WTC11 (cell line): Measurements from ENCODE around the gene INPP5E. TPM values are rescaled to one million over a fixed set of nuclear protein-coding genes. Genes with fewer than 3 reads are reported as not detected.

Experiments
- ATAC-seq: fragments of 200-7000 bp; cut with Tn5 transposase; 2 replicates; pipeline ENCODE4 v1.10.0; 2021; ENCODE audit warnings: mild to moderate bottlenecking, moderate library complexity
- CTCF ChIA-PET: fragments of 300-600 bp; sonication (Branson Sonifier 250); formaldehyde crosslinking; loops from one replicate; lab custom pipeline; 2021; ENCODE audit warnings: antibody characterized with exemption; lab: Charles Lee
- POLR2A ChIA-PET: fragments of 350-600 bp; sonication (Branson Sonifier 250); formaldehyde crosslinking; loops from one replicate; lab custom pipeline; 2021; ENCODE audit warnings: antibody characterized with exemption; lab: Charles Lee
- DNase-seq: peaks from one replicate; pipeline ENCODE4 v3.0.0; 2021; ENCODE audit warnings: low spot score
- H3K27ac Mint-ChIP-seq: 2 replicates; pipeline ENCODE4 v1.8.0; 2021; ENCODE audit warnings: mixed read lengths
- H3K27me3 Mint-ChIP-seq: 2 replicates; pipeline ENCODE4 v1.8.0; 2021; ENCODE audit warnings: low read depth, mild to moderate bottlenecking, moderate library complexity, mixed read lengths
- H3K36me3 Mint-ChIP-seq: 2 replicates; pipeline ENCODE4 v1.8.0; 2021; ENCODE audit warnings: mixed read lengths
- H3K4me1 Mint-ChIP-seq: 2 replicates; pipeline ENCODE4 v1.8.0; 2022; ENCODE audit warnings: mixed read lengths
- H3K4me3 Mint-ChIP-seq: 2 replicates; pipeline ENCODE4 v1.8.0; 2021; ENCODE audit warnings: mild to moderate bottlenecking, moderate library complexity, mixed read lengths
- H3K9me3 Mint-ChIP-seq: 2 replicates; pipeline ENCODE4 v1.8.0; 2021; ENCODE audit warnings: mixed read lengths
- ATF1 ChIP-seq: sonication (generic); formaldehyde crosslinking; IDR thresholded peaks from 2 replicates; pipeline ENCODE4 v1.8.1; 2023; ENCODE audit warnings: mild to moderate bottlenecking, moderate library complexity, missing genetic modification reagents
- CREB1 ChIP-seq: sonication (generic); formaldehyde crosslinking; IDR thresholded peaks from 2 replicates; pipeline ENCODE4 v1.8.0; 2023; ENCODE audit warnings: mild to moderate bottlenecking, missing genetic modification reagents
- FOXJ3 ChIP-seq: sonication (generic); formaldehyde crosslinking; IDR thresholded peaks from 2 replicates; pipeline ENCODE4 v1.9.0; 2021; ENCODE audit warnings: missing genetic modification reagents, mild to moderate bottlenecking, borderline replicate concordance
- HMGA2 ChIP-seq: fragments of 250-450 bp; sonication (Bioruptor Pico); IDR thresholded peaks from 2 replicates; pipeline ENCODE4 v1.4.0; 2021; ENCODE audit warnings: mild to moderate bottlenecking, moderate library complexity
- JUN ChIP-seq: sonication (generic); formaldehyde crosslinking; IDR thresholded peaks from 2 replicates; pipeline ENCODE4 v1.8.0; 2023; ENCODE audit warnings: mild to moderate bottlenecking, missing genetic modification reagents
- NFATC4 ChIP-seq: fragments of 250-450 bp; sonication (Bioruptor Pico); IDR thresholded peaks from 2 replicates; pipeline ENCODE4 v1.9.0; 2021; ENCODE audit warnings: mild to moderate bottlenecking
- NFYB ChIP-seq: sonication (generic); formaldehyde crosslinking; conservative IDR thresholded peaks from 2 replicates; pipeline ENCODE4 v1.8.0; 2022; ENCODE audit warnings: low read depth, missing genetic modification reagents
- NR1H2 ChIP-seq: sonication (generic); formaldehyde crosslinking; IDR thresholded peaks from 2 replicates; pipeline ENCODE4 v1.9.0; 2021; ENCODE audit warnings: mild to moderate bottlenecking, moderate library complexity, missing genetic modification reagents
- NR2C2 ChIP-seq: sonication (generic); formaldehyde crosslinking; IDR thresholded peaks from 2 replicates; pipeline ENCODE4 v1.8.0; 2022; ENCODE audit warnings: mild to moderate bottlenecking, missing genetic modification reagents
- RELA ChIP-seq: sonication (generic); formaldehyde crosslinking; IDR thresholded peaks from 2 replicates; pipeline ENCODE4 v1.8.1; 2022; ENCODE audit warnings: missing genetic modification reagents, mild to moderate bottlenecking, borderline replicate concordance
- SMAD4 ChIP-seq: sonication (generic); formaldehyde crosslinking; IDR thresholded peaks from 2 replicates; pipeline ENCODE4 v1.8.0; 2022; ENCODE audit warnings: mild to moderate bottlenecking, missing genetic modification reagents
- SP1 ChIP-seq: sonication (generic); formaldehyde crosslinking; conservative IDR thresholded peaks from 2 replicates; pipeline ENCODE4 v1.8.1; 2022; ENCODE audit warnings: missing genetic modification reagents
- TP53 ChIP-seq: sonication (generic); formaldehyde crosslinking; IDR thresholded peaks from 2 replicates; pipeline ENCODE4 v1.8.1; 2023; ENCODE audit warnings: mild to moderate bottlenecking, missing genetic modification reagents
- ZNF232 ChIP-seq: sonication (generic); formaldehyde crosslinking; IDR thresholded peaks from 2 replicates; pipeline ENCODE4 v1.8.0; 2022; ENCODE audit warnings: mild to moderate bottlenecking, missing genetic modification reagents
- ZNF263 ChIP-seq: sonication (generic); formaldehyde crosslinking; IDR thresholded peaks from 2 replicates; pipeline ENCODE4 v1.8.1; 2022; ENCODE audit warnings: low read depth, mild to moderate bottlenecking, moderate library complexity, missing genetic modification reagents
- ZNF396 ChIP-seq: fragments of 250-450 bp; sonication (Bioruptor Pico); IDR thresholded peaks from 2 replicates; pipeline ENCODE4 v1.8.0; 2021; ENCODE audit warnings: mild to moderate bottlenecking, moderate library complexity, borderline replicate concordance
- ZNF416 ChIP-seq: fragments of 250-450 bp; sonication (Bioruptor Pico); IDR thresholded peaks from 2 replicates; pipeline ENCODE4 v1.9.0; 2021; ENCODE audit warnings: mild to moderate bottlenecking, inconsistent platforms
- ZNF423 ChIP-seq: fragments of 250-450 bp; sonication (Bioruptor Pico); IDR thresholded peaks from 2 replicates; pipeline ENCODE4 v2.1.2; 2022; ENCODE audit warnings: mild to moderate bottlenecking, moderate library complexity
- ZNF671 ChIP-seq: fragments of 250-450 bp; sonication (Bioruptor Pico); IDR thresholded peaks from 2 replicates; pipeline ENCODE4 v1.8.0; 2021; ENCODE audit warnings: mild to moderate bottlenecking
- total RNA-seq: library from RNA; stranded (reverse); gene quantifications from 3 replicates; pipeline ENCODE4 v1.2.3, GENCODE V29; 2021
- TF ChIP-seq, protein P1 (sequence below): sonication (generic); formaldehyde crosslinking; IDR thresholded peaks from 2 replicates; pipeline ENCODE4 v1.8.0; 2022; ENCODE audit warnings: mild to moderate bottlenecking, missing genetic modification reagents
- TF ChIP-seq, protein P2 (sequence below): fragments of 200-600 bp; IDR thresholded peaks from 2 replicates; pipeline ENCODE4 v1.8.0; 2022; ENCODE audit warnings: antibody characterized with exemption
- TF ChIP-seq, protein P3 (sequence below): sonication (generic); formaldehyde crosslinking; IDR thresholded peaks from 2 replicates; pipeline ENCODE4 v1.8.1; 2022; ENCODE audit warnings: missing genetic modification reagents, borderline replicate concordance
- TF ChIP-seq, protein P4 (sequence below): sonication (generic); formaldehyde crosslinking; IDR thresholded peaks from 2 replicates; pipeline ENCODE4 v1.8.0; 2022; ENCODE audit warnings: mild to moderate bottlenecking, missing genetic modification reagents
- TF ChIP-seq, protein P5 (sequence below): sonication (generic); formaldehyde crosslinking; IDR thresholded peaks from 2 replicates; pipeline ENCODE4 v1.8.1; 2023; ENCODE audit warnings: mild to moderate bottlenecking, missing genetic modification reagents

The INPP5E gene
- total RNA-seq, 1 experiment from 2014 or later = 24.0 TPM

DNA sequence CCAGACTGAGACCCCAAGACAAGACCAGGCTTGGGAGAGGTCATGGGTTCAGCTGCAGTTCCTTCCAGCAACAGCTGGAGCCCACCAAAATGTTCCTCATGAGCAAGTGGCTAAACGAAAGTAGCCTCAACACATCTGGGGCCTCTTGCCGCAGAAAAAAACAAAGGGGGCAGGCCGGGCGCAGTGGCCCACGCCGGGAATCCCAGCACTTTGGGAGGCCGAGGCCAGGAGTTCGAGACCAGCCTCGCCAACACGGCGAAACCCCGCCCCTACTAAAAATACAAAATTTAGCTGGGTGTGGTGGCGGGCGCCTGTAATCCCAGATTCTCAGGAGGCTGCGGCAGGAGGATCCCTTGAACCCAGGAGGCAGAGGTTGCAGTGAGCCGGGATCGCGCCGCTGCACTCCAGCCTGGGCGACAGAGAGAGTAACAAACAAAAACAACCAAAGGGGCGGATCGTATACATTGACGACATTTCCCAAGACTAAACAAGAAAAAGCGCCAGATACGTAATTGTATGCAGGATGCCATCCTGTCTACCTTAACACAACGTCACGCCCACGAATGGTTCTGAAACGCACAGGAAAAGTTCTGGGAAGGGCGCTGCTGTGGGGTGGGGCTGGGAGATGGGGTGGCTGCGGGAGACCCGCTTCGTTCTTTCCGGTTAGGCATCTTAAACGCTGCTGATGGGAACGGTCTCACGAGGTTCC, 1.7 kb downstream of the INPP5E start:
- POLR2A ChIA-PET = interaction anchor here (0.7 kb wide), 1 partner anchor 75 kb away, joined by 3 read pairs; no protein-coding TSS in a partner anchor
- H3K27ac Mint-ChIP-seq = no peak overlapping the region

DNA sequence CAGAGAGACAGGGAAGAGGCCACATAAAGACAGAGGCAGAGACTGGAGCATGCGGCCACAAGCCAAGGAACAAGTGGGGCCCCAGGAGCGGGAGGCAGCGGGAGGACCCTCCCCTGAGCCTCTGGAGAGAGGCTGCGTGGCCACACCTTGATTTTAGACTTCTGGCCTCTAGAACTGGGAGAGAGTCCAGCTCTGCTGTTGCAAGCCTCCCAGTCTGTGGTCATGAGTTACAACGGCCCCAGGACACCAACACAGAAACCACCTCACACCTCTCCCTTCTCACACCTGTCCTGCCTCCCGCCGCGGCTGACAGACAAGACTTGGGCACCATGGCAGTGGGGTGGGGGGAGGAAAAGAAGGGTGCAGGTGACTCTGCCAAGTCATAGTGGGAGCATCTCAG, 2.2 kb downstream of the INPP5E start:
- DNase-seq = no peak
- peaks cover 15% of the 10 kb centered on the region for H3K4me1 Mint-ChIP-seq
- CTCF ChIA-PET = no interaction called here

More for the DNA sequence above, 1.7 kb downstream of the INPP5E start:
- Mint-ChIP-seq H3K9me3 (no peaks in the 10 kb centered on the region), H3K4me3 (peak overlapping the region; percentile 80), H3K36me3 (peaks cover 13% of the 10 kb centered on the region), H3K4me1 (peaks cover 15% of the 10 kb centered on the region), H3K27me3 (no peaks in the 10 kb centered on the region)
- DNase-seq (no peak), ATAC-seq (no peak)
- TF ChIP-seq ZNF232 (CRISPR knock-in tag) = no peak
- no peak for TF ChIP-seq NFYB (CRISPR knock-in tag)
- no peak for TF ChIP-seq NR1H2 (CRISPR knock-in tag)
- no peak for TF ChIP-seq ZNF423 (CRISPR knock-in tag)
- TF ChIP-seq, protein P1, sequence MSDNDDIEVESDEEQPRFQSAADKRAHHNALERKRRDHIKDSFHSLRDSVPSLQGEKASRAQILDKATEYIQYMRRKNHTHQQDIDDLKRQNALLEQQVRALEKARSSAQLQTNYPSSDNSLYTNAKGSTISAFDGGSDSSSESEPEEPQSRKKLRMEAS (CRISPR knock-in tag) = no peak
- TF ChIP-seq, protein P2, sequence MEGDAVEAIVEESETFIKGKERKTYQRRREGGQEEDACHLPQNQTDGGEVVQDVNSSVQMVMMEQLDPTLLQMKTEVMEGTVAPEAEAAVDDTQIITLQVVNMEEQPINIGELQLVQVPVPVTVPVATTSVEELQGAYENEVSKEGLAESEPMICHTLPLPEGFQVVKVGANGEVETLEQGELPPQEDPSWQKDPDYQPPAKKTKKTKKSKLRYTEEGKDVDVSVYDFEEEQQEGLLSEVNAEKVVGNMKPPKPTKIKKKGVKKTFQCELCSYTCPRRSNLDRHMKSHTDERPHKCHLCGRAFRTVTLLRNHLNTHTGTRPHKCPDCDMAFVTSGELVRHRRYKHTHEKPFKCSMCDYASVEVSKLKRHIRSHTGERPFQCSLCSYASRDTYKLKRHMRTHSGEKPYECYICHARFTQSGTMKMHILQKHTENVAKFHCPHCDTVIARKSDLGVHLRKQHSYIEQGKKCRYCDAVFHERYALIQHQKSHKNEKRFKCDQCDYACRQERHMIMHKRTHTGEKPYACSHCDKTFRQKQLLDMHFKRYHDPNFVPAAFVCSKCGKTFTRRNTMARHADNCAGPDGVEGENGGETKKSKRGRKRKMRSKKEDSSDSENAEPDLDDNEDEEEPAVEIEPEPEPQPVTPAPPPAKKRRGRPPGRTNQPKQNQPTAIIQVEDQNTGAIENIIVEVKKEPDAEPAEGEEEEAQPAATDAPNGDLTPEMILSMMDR = no peak
- TF ChIP-seq, protein P3, sequence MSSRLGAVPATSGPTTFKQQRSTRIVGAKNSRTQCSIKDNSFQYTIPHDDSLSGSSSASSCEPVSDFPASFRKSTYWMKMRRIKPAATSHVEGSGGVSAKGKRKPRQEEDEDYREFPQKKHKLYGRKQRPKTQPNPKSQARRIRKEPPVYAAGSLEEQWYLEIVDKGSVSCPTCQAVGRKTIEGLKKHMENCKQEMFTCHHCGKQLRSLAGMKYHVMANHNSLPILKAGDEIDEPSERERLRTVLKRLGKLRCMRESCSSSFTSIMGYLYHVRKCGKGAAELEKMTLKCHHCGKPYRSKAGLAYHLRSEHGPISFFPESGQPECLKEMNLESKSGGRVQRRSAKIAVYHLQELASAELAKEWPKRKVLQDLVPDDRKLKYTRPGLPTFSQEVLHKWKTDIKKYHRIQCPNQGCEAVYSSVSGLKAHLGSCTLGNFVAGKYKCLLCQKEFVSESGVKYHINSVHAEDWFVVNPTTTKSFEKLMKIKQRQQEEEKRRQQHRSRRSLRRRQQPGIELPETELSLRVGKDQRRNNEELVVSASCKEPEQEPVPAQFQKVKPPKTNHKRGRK (CRISPR knock-in tag) = no peak
- no peak for TF ChIP-seq NR2C2 (CRISPR knock-in tag)
- no peak for TF ChIP-seq ATF1
- no peak for TF ChIP-seq ZNF263 (CRISPR knock-in tag)
- TF ChIP-seq SMAD4 (CRISPR knock-in tag) = no peak
- TF ChIP-seq CREB1 (CRISPR knock-in tag) = no peak
- TF ChIP-seq, protein P4, sequence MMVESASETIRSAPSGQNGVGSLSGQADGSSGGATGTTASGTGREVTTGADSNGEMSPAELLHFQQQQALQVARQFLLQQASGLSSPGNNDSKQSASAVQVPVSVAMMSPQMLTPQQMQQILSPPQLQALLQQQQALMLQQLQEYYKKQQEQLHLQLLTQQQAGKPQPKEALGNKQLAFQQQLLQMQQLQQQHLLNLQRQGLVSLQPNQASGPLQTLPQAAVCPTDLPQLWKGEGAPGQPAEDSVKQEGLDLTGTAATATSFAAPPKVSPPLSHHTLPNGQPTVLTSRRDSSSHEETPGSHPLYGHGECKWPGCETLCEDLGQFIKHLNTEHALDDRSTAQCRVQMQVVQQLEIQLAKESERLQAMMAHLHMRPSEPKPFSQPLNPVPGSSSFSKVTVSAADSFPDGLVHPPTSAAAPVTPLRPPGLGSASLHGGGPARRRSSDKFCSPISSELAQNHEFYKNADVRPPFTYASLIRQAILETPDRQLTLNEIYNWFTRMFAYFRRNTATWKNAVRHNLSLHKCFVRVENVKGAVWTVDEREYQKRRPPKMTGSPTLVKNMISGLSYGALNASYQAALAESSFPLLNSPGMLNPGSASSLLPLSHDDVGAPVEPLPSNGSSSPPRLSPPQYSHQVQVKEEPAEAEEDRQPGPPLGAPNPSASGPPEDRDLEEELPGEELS (CRISPR knock-in tag) = no peak
- no peak for TF ChIP-seq RELA (CRISPR knock-in tag)
- CTCF ChIA-PET = interaction anchor here (0.8 to 1.2 kb wide), 6 partner anchors 8 to 234 kb away, joined by 3 read pairs; no protein-coding TSS in a partner anchor

DNA sequence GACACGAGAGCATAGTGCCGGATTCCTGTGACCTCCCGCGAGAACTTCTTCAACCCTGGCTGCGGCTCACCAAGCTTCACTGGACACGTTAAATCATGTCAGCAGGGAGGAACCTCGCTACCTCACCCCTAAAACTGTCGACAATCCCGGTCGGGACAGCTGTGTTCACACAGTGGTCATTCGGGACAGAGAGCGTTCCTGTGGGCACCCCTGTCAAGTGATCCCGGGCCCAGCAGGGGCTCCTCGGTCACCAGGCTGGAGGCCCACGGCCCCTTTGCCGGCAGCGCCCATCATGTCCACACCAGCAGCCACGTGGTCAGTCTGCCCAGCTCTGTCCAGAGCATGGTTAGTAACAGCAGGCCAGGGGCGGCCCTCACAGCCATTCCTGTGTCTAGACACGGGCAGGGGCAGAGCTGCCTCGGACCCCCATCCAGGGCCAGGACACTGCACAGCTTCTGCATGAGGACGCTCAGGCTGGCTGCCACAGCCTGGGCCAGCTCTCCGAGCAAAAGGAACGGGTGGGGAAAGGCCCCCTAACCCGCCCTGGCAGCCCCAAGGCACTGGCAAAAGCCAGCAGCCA, 3.5 kb downstream of the INPP5E start:
- ChIA-PET CTCF (interaction anchor here (1.7 kb wide), 1 partner anchor 73 kb away, joined by 5 read pairs; no protein-coding TSS in a partner anchor), POLR2A (no interaction called here)
- H3K4me3 Mint-ChIP-seq = peak overlapping the region; percentile 80; the same call in 1 of the 2 replicates
- ATAC-seq (no peak), DNase-seq (no peak)
- H3K9me3 Mint-ChIP-seq = no peaks in the 10 kb centered on the region
- no peaks in the 10 kb centered on the region for H3K27me3 Mint-ChIP-seq
- H3K36me3 Mint-ChIP-seq = peaks cover 2% of the 10 kb centered on the region
- peaks cover 15% of the 10 kb centered on the region for H3K4me1 Mint-ChIP-seq
- H3K27ac Mint-ChIP-seq = peak overlapping the region; percentile 91
- TF ChIP-seq ZNF671 (CRISPR knock-in tag) (no peak), NR1H2 (CRISPR knock-in tag) (no peak), ZNF416 (CRISPR knock-in tag) (no peak), FOXJ3 (CRISPR knock-in tag) (no peak), HMGA2 (CRISPR knock-in tag) (no peak), SP1 (CRISPR knock-in tag) (no peak), JUN (CRISPR knock-in tag) (no peak), TP53 (no peak)
- TF ChIP-seq, protein P2 = no peak
- TF ChIP-seq, protein P5, sequence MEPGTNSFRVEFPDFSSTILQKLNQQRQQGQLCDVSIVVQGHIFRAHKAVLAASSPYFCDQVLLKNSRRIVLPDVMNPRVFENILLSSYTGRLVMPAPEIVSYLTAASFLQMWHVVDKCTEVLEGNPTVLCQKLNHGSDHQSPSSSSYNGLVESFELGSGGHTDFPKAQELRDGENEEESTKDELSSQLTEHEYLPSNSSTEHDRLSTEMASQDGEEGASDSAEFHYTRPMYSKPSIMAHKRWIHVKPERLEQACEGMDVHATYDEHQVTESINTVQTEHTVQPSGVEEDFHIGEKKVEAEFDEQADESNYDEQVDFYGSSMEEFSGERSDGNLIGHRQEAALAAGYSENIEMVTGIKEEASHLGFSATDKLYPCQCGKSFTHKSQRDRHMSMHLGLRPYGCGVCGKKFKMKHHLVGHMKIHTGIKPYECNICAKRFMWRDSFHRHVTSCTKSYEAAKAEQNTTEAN (CRISPR knock-in tag) = no peak

More for the DNA sequence above, 2.2 kb downstream of the INPP5E start:
- Mint-ChIP-seq H3K27me3 (no peaks in the 10 kb centered on the region), H3K36me3 (peaks cover 7% of the 10 kb centered on the region), H3K27ac (peak overlapping the region; percentile 30; the same call in 1 of the 2 replicates), H3K4me3 (peak overlapping the region; percentile 80), H3K9me3 (no peaks in the 10 kb centered on the region)
- POLR2A ChIA-PET = no interaction called here
- no peak for ATAC-seq
- TF ChIP-seq NFATC4 (CRISPR knock-in tag) (no peak), ZNF396 (CRISPR knock-in tag) (no peak)
